Neural cell (in vitro differentiated cells): Measurements from ENCODE around the gene KLHDC9. TPM values are rescaled to one million over a fixed set of nuclear protein-coding genes. Genes with fewer than 3 reads are reported as not detected.

Experiments
- H2AFZ ChIP-seq: fragments of 200-600, 300-800 bp; sonication (generic), shearing (Covaris generic); 2 replicates; pipeline ENCODE4 v1.6.0; 2014; ENCODE audit warnings: low read depth, mild to moderate bottlenecking, antibody characterized with exemption, low read length, moderate library complexity
- H3F3A ChIP-seq: fragments of 200-600 bp; shearing (Covaris generic); 2 replicates; pipeline ENCODE4 v1.6.1; 2016; ENCODE audit warnings: mild to moderate bottlenecking, moderate library complexity, mixed read lengths, antibody characterized with exemption, low read length; ENCODE audit not compliant: insufficient read depth, poor library complexity, severe bottlenecking
- H3K27ac ChIP-seq: fragments of 200-600, 300-800 bp; sonication (generic), shearing (Covaris generic); 2 replicates; pipeline ENCODE4 v1.5.1; 2014; ENCODE audit warnings: mild to moderate bottlenecking, low read length, moderate library complexity
- H3K27me3 ChIP-seq: fragments of 300-800, 200-600 bp; sonication (generic), shearing (Covaris generic); 2 replicates; pipeline ENCODE4 v1.6.0; 2014; ENCODE audit warnings: mild to moderate bottlenecking, low read depth, low read length, moderate library complexity; ENCODE audit not compliant: insufficient read depth
- H3K36me3 ChIP-seq: fragments of 300-800, 200-600 bp; sonication (generic), shearing (Covaris generic); 2 replicates; pipeline ENCODE4 v1.5.1; 2014; ENCODE audit warnings: mild to moderate bottlenecking, antibody characterized with exemption, low read length, moderate library complexity; ENCODE audit not compliant: insufficient read depth
- H3K4me2 ChIP-seq: fragments of 300-800, 200-600 bp; sonication (generic), shearing (Covaris generic); 2 replicates; pipeline ENCODE4 v1.6.0; 2014; ENCODE audit warnings: mild to moderate bottlenecking, low read length
- H3K4me3 ChIP-seq: fragments of 300-800, 200-600 bp; sonication (generic), shearing (Covaris generic); 2 replicates; pipeline ENCODE4 v1.5.1; 2014; ENCODE audit warnings: mild to moderate bottlenecking, low read length, moderate library complexity
- H3K79me2 ChIP-seq: fragments of 200-600 bp; shearing (Covaris generic); replicated peaks from 2 replicates; pipeline ENCODE4 v1.6.0; 2014; ENCODE audit warnings: mild to moderate bottlenecking, low read length, moderate library complexity; ENCODE audit not compliant: insufficient read depth
- H3K9ac ChIP-seq: fragments of 300-800, 200-600 bp; sonication (generic), shearing (Covaris generic); 2 replicates; pipeline ENCODE4 v1.6.1; 2016; ENCODE audit warnings: mild to moderate bottlenecking, low read length, mixed read lengths
- H3K9me2 ChIP-seq: fragments of 200-600 bp; shearing (Covaris generic); 2 replicates; pipeline ENCODE4 v1.6.1; 2016; ENCODE audit warnings: mild to moderate bottlenecking, low read length, mixed read lengths; ENCODE audit not compliant: insufficient read depth
- H3K9me3 ChIP-seq: fragments of 200-600, 300-800 bp; sonication (generic), shearing (Covaris generic); 2 replicates; pipeline ENCODE4 v1.6.1; 2016; ENCODE audit warnings: mild to moderate bottlenecking, mixed run types, low read length, moderate library complexity, mixed read lengths
- H4K20me1 ChIP-seq: fragments of 200-600 bp; shearing (Covaris generic); 2 replicates; pipeline ENCODE4 v1.6.1; 2016; ENCODE audit warnings: mild to moderate bottlenecking, mixed run types; ENCODE audit not compliant: insufficient read depth
- CTCF ChIP-seq: fragments of 450-650 bp; IDR thresholded peaks from 2 replicates; pipeline ENCODE4 v1.5.1; 2014; ENCODE audit warnings: antibody characterized with exemption, mild to moderate bottlenecking, moderate library complexity; ENCODE audit not compliant: poor library complexity, severe bottlenecking
- EP300 ChIP-seq: fragments of 450-650 bp; conservative IDR thresholded peaks from 2 replicates; pipeline ENCODE4 v1.6.1; 2014; ENCODE audit warnings: antibody characterized with exemption, mild to moderate bottlenecking, moderate library complexity; ENCODE audit not compliant: poor library complexity, severe bottlenecking
- EZH2 ChIP-seq: fragments of 200-600, 300-800 bp; shearing (Covaris generic), sonication (generic); IDR thresholded peaks from 2 replicates; pipeline ENCODE4 v1.6.1; 2014; ENCODE audit warnings: antibody characterized with exemption, low read length, borderline replicate concordance, mild to moderate bottlenecking; ENCODE audit not compliant: insufficient read depth, poor library complexity, severe bottlenecking
- MXI1 ChIP-seq: fragments of 450-650 bp; conservative IDR thresholded peaks from 2 replicates; pipeline ENCODE4 v1.6.1; 2014; ENCODE audit warnings: antibody characterized with exemption, mild to moderate bottlenecking; ENCODE audit not compliant: poor library complexity, severe bottlenecking
- POLR2AphosphoS5 ChIP-seq: IDR thresholded peaks from 2 replicates; pipeline ENCODE4 v1.6.1; 2012
- RAD21 ChIP-seq: fragments of 450-650 bp; conservative IDR thresholded peaks from 2 replicates; pipeline ENCODE4 v1.6.1; 2014; ENCODE audit warnings: antibody characterized with exemption, mild to moderate bottlenecking, moderate library complexity
- REST ChIP-seq: IDR thresholded peaks from 2 replicates; pipeline ENCODE4 v1.6.1; 2012; ENCODE audit warnings: borderline replicate concordance
- SMC3 ChIP-seq: fragments of 450-650 bp; conservative IDR thresholded peaks from 2 replicates; pipeline ENCODE4 v1.6.1; 2014; ENCODE audit warnings: antibody characterized with exemption, mild to moderate bottlenecking, moderate library complexity; ENCODE audit not compliant: poor library complexity
- TAF1 ChIP-seq: IDR thresholded peaks from 2 replicates; pipeline ENCODE4 v1.6.1; 2012; ENCODE audit warnings: low read depth
- polyA plus RNA-seq: library from polyadenylated mRNA; depleted of rRNA; stranded (reverse); fragments of >200 nt; gene quantifications from 2 replicates; pipeline ENCODE4 v1.2.3, GENCODE V29; 2014

Gene KLHDC9
- polyA plus RNA-seq, 1 donor from 2014 or later: 78.1 TPM

DNA sequence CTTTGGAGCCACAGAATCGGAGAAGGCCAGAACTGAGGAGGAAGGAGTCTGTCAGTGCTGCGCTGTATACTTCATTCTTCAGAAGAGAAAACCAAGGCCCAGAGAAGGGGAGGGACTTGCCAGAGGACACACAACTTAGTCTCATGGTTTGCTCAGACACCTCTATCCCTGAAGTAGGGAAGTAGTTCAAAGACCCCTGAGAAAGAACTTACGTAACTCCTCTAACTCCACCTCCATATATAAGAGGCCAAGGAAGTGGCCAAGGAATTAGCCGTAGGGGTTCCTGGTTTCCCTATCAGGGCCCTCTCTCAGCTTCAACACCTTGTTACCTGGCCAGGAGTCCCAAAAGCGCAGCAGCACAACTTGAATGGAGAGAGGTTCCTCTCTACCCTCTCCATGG, 8.2 kb upstream of the KLHDC9 start:
- Histone ChIP-seq H3K9me3 (no peaks in the 10 kb centered on the region), H3K36me3 (no peaks in the 10 kb centered on the region), H3K4me2 (no peak overlapping the region), H3K9me2 (no peaks in the 10 kb centered on the region), H3K27ac (no peak overlapping the region), H3K27me3 (no peaks in the 10 kb centered on the region), H3K4me3 (no peak overlapping the region), H3K9ac (no peak overlapping the region), H3K79me2 (no peaks in the 10 kb centered on the region), H2AFZ (no peak overlapping the region), H3F3A (no peaks in the 10 kb centered on the region), H4K20me1 (no peaks in the 10 kb centered on the region)
- TF ChIP-seq SMC3 (no peak), EP300 (no peak), EZH2 (no peak), RAD21 (no peak), TAF1 (no peak), REST (no peak), MXI1 (no peak), POLR2AphosphoS5 (no peak), CTCF (no peak)

GRCh38 chr1:161090617-161091016, 7.5 kb upstream of the KLHDC9 start:
- no peaks in the 10 kb centered on the region for H3K79me2 ChIP-seq
- TF ChIP-seq TAF1 (no peak), EZH2 (no peak), POLR2AphosphoS5 (no peak)
- H3K4me2 ChIP-seq: no peak overlapping the region

GRCh38 chr1:161091093-161091492, 7.1 kb upstream of the KLHDC9 start:
- Histone ChIP-seq H3K36me3 (no peaks in the 10 kb centered on the region), H3K79me2 (no peaks in the 10 kb centered on the region), H2AFZ (no peak overlapping the region), H3F3A (no peaks in the 10 kb centered on the region), H3K27me3 (no peaks in the 10 kb centered on the region), H3K9ac (no peak overlapping the region), H3K27ac (no peak overlapping the region), H4K20me1 (no peaks in the 10 kb centered on the region), H3K9me3 (no peaks in the 10 kb centered on the region), H3K4me2 (no peak overlapping the region), H3K9me2 (no peaks in the 10 kb centered on the region), H3K4me3 (no peak overlapping the region)
- TF ChIP-seq MXI1: no peak
- TF ChIP-seq CTCF: no peak
- TF ChIP-seq REST: no peak
- no peak for TF ChIP-seq EP300
- TF ChIP-seq EZH2: no peak

More at GRCh38 chr1:161090617-161091016, 7.5 kb upstream of the KLHDC9 start:
- no peaks in the 10 kb centered on the region for H4K20me1 ChIP-seq
- no peak overlapping the region for H3K9ac ChIP-seq
- no peak overlapping the region for H3K27ac ChIP-seq
- H3K27me3 ChIP-seq: no peaks in the 10 kb centered on the region
- H3K9me3 ChIP-seq: no peaks in the 10 kb centered on the region
- H3K4me3 ChIP-seq: no peak overlapping the region
- H3F3A ChIP-seq: no peaks in the 10 kb centered on the region
- H2AFZ ChIP-seq: no peak overlapping the region
- no peaks in the 10 kb centered on the region for H3K36me3 ChIP-seq
- H3K9me2 ChIP-seq: no peaks in the 10 kb centered on the region
